CD8-positive, alpha-beta memory T cell (primary cell): ENCODE data around the gene GXYLT1. TPM values are rescaled to one million over a fixed set of nuclear protein-coding genes. Genes with fewer than 3 reads are reported as not detected.
"Not testable (repeated sequence)": the region's sequence is repeated elsewhere in the genome, so short reads cannot be mapped to it uniquely, and the experiment has no call there.

Experiments used
- CTCF ChIA-PET: fragments of 350-600 bp; sonication (Branson Sonifier 250); formaldehyde crosslinking; loops from one replicate; lab custom pipeline; 2021; ENCODE audit warnings: antibody characterized with exemption; lab: Charles Lee
- POLR2A ChIA-PET: fragments of 350-600 bp; sonication (Branson Sonifier 250); formaldehyde crosslinking; loops from one replicate; lab custom pipeline; 2021; ENCODE audit warnings: antibody characterized with exemption; lab: Charles Lee
- DNase-seq, 5 donors: peaks; one replicate each; pipeline versions ENCODE4 v3.0.0 to v3.0.0-alpha.2; 2020 to 2022; ENCODE audit warnings: mixed read lengths in 1 of 5
- H3K27ac ChIP-seq: one replicate; pipeline ENCODE4 v1.7.0; 2013; ENCODE audit warnings: low read depth, mild to moderate bottlenecking, low read length, moderate library complexity
- H3K27me3 ChIP-seq: 2 replicates; pipeline ENCODE4 v1.7.0; 2013; ENCODE audit warnings: low read length, mild to moderate bottlenecking; ENCODE audit not compliant: insufficient read depth, poor library complexity, severe bottlenecking
- H3K36me3 ChIP-seq: 2 replicates; pipeline ENCODE4 v1.7.0; 2013; ENCODE audit warnings: mild to moderate bottlenecking, low read length, moderate library complexity; ENCODE audit not compliant: insufficient read depth
- H3K4me1 ChIP-seq: 2 replicates; pipeline ENCODE4 v1.7.0; 2013; ENCODE audit warnings: mild to moderate bottlenecking, low read length, moderate library complexity; ENCODE audit not compliant: insufficient read depth
- H3K4me3 ChIP-seq: 2 replicates; pipeline ENCODE4 v1.7.0; 2013; ENCODE audit warnings: mild to moderate bottlenecking, low read length
- H3K9me3 ChIP-seq: 2 replicates; pipeline ENCODE4 v1.7.0; 2013; ENCODE audit warnings: mild to moderate bottlenecking, low read length
- H3K27ac Mint-ChIP-seq, 8 donors: one replicate each; pipeline ENCODE4 v1.8.0; 2020 to 2021; ENCODE audit warnings: mixed read lengths in 8 of 8, mild to moderate bottlenecking in 6 of 8, inconsistent platforms in 3 of 8, moderate library complexity in 3 of 8
- H3K27me3 Mint-ChIP-seq, 2 donors: one replicate each; pipeline ENCODE4 v1.8.0; 2020 to 2021; ENCODE audit warnings: mixed read lengths in 2 of 2, mild to moderate bottlenecking in 1 of 2, moderate library complexity in 1 of 2
- H3K36me3 Mint-ChIP-seq, 3 donors: one replicate each; pipeline ENCODE4 v1.8.0; 2020 to 2021; ENCODE audit warnings: mixed read lengths in 3 of 3, inconsistent platforms in 1 of 3, mild to moderate bottlenecking in 1 of 3
- H3K4me1 Mint-ChIP-seq, 3 donors: one replicate each; pipeline ENCODE4 v1.8.0; 2020 to 2021; ENCODE audit warnings: mixed read lengths in 3 of 3, inconsistent platforms in 1 of 3, mild to moderate bottlenecking in 1 of 3
- H3K4me3 Mint-ChIP-seq, 7 donors: one replicate each; pipeline ENCODE4 v1.8.0; 2020 to 2021; ENCODE audit warnings: mixed read lengths in 7 of 7, mild to moderate bottlenecking in 6 of 7, moderate library complexity in 4 of 7, inconsistent platforms in 2 of 7
- H3K9me3 Mint-ChIP-seq, 5 donors: one replicate each; pipeline ENCODE4 v1.8.0; 2020 to 2022; ENCODE audit warnings: mixed read lengths in 5 of 5, mild to moderate bottlenecking in 3 of 5, moderate library complexity in 2 of 5, inconsistent platforms in 1 of 5
- polyA plus RNA-seq: library from polyadenylated mRNA; unstranded; fragments of 300-500 nt; fragmentation: Illumina TruSeq; gene quantifications from one replicate; pipeline ENCODE4 v1.2.3, GENCODE V29; 2021
- total RNA-seq, 2 experiments: library from RNA; stranded (reverse); gene quantifications; one replicate each; pipeline ENCODE4 v1.2.3, GENCODE V29; 2021

Gene GXYLT1, protein sequence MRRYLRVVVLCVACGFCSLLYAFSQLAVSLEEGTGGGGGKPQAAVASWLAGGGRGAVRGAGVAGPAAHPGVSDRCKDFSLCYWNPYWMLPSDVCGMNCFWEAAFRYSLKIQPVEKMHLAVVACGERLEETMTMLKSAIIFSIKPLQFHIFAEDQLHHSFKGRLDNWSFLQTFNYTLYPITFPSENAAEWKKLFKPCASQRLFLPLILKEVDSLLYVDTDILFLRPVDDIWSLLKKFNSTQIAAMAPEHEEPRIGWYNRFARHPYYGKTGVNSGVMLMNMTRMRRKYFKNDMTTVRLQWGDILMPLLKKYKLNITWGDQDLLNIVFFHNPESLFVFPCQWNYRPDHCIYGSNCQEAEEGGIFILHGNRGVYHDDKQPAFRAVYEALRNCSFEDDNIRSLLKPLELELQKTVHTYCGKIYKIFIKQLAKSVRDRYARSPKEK
- total RNA-seq (10 to 100 TPM; 11.6 to 13.2 TPM), polyA plus RNA-seq (2.8 TPM)

DNA sequence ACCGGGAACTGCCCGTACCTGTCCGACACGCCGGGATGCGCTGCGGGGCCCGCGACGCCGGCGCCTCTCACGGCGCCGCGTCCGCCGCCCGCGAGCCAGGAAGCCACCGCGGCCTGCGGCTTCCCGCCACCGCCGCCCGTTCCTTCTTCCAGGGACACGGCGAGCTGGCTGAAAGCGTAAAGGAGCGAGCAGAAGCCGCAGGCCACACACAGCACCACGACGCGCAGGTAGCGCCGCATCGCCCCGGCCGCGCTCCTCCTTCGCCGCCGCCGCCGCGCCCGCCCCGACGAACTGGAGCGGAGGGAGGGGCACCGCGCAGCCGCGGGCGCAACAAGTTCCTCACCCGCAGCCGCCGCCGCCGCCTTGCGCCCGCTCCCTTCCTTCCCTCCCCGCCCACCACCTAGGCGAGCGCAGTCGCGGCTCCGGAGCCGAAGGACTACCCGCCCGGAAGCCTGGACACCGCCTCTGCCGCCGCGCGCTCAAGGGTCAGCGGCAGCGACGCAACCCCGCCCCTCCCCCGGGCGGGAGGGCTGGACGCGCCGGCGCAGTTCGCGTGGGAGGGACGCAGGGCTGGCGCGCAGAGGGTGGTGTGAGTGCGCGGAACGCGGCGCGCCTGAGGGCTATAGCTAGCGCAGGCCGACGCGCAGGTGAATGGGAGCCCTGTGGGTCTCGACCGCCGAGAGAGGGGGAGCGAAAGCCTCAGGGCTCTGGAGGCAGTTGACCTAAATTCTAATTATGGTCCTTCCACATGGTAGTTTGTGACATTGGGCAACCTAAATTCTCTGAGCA is at the start of gene GXYLT1:
TSS of gene GXYLT1 (minus strand) at position 467 of the 789 bp plus-strand sequence. CDS start at position 239, 228 bp downstream.
- H3K27me3 Mint-ChIP-seq = no peaks in the 10 kb centered on the region
- peaks cover 44 to 55% (median 53%) of the 10 kb centered on the region in 3 donors for H3K4me1 Mint-ChIP-seq
- H3K27ac Mint-ChIP-seq = peak within 1 kb of the TSS; percentile 84 to 97 (median 93)
- H3K9me3 Mint-ChIP-seq = no peaks in the 10 kb centered on the region
- peak within 1 kb of the TSS; percentile 89 to 99 (median 96) for H3K4me3 Mint-ChIP-seq
- no peaks in the 10 kb centered on the region for H3K27me3 ChIP-seq
- H3K36me3 Mint-ChIP-seq = peaks cover 0 to 6% (median 0%) of the 10 kb centered on the region in 3 donors
- ChIA-PET POLR2A (interaction anchor here (0.7 to 1.8 kb wide), 4 partner anchors 14 to 94 kb away, joined by 3 to 10 read pairs (median 4); partner anchors contain the start of gene YAF2), CTCF (interaction anchor here (1.0 to 1.3 kb wide), 2 partner anchors 19 to 187 kb away, joined by 3 to 4 read pairs; no protein-coding TSS in a partner anchor)
- peaks cover 28% of the 10 kb centered on the region for H3K4me1 ChIP-seq
- H3K36me3 ChIP-seq = no peaks in the 10 kb centered on the region
- H3K27ac ChIP-seq = peak within 1 kb of the TSS; percentile 32
- no peaks in the 10 kb centered on the region for H3K9me3 ChIP-seq
- DNase-seq = peak; percentile 70 to 81 (median 75)
- peak within 1 kb of the TSS; percentile 71 for H3K4me3 ChIP-seq

DNA sequence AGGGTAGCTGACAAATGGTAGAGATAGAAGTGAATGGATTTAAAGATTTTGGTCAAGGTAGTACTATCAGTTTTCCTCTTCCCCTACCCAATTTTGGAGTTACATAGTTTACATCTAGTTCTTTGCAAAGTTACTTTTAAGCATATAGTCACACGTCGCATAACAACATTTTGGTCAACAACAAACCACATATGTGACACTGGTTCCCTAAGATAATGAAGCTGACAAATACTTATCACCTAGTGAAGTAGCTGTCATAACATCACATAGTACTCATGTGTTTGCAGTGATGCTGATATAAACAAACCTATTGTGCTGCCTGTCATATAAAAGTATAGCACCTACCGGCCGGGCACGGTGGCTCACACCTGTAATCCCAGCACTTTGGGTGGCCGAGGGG is 48.0 kb upstream of the GXYLT1 start:
- Mint-ChIP-seq H3K9me3 (no peaks in the 10 kb centered on the region), H3K4me1 (peaks cover 3 to 27% (median 18%) of the 10 kb centered on the region in 3 donors), H3K36me3 (peaks cover 1 to 52% (median 3%) of the 10 kb centered on the region in 3 donors), H3K27ac (no peak overlapping the region), H3K4me3 (no peak overlapping the region), H3K27me3 (no peaks in the 10 kb centered on the region)
- H3K9me3 ChIP-seq = no peaks in the 10 kb centered on the region
- H3K27ac ChIP-seq = no peak overlapping the region
- no peaks in the 10 kb centered on the region for H3K36me3 ChIP-seq
- no peaks in the 10 kb centered on the region for H3K27me3 ChIP-seq
- ChIA-PET CTCF (interaction anchor here (1.2 to 1.9 kb wide), 2 partner anchors 9 to 15 kb away, joined by 4 to 5 read pairs; no protein-coding TSS in a partner anchor), POLR2A (no interaction called here)
- H3K4me3 ChIP-seq = no peak overlapping the region
- no peaks in the 10 kb centered on the region for H3K4me1 ChIP-seq
- no peak for DNase-seq

DNA sequence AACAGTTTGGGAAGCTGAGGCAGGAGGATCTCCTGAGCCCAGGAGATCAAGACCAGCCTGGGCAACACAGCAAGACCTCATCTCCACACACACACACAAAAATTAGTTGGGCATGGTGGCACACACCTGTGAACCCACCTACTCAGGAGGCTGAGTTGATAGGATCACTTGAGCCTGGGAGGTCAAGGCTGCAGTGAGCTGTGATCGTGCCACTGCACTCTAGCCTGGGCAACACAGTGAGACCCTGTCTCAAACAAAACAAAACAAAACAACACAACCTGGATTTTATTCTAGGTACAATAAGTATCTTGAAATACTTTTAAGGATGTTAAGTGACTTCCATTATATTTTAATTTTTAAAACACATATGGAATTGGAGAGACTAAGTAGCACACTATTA is 47.6 kb upstream of the GXYLT1 start:
- Histone ChIP-seq H3K4me1 (no peaks in the 10 kb centered on the region), H3K27me3 (no peaks in the 10 kb centered on the region), H3K4me3 (no peak overlapping the region), H3K9me3 (no peaks in the 10 kb centered on the region), H3K27ac (no peak overlapping the region), H3K36me3 (no peaks in the 10 kb centered on the region)
- Mint-ChIP-seq H3K9me3 (no peaks in the 10 kb centered on the region), H3K4me3 (no peak overlapping the region), H3K36me3 (peaks cover 1 to 51% (median 3%) of the 10 kb centered on the region in 3 donors), H3K27me3 (no peaks in the 10 kb centered on the region), H3K4me1 (peaks cover 3 to 25% (median 18%) of the 10 kb centered on the region in 3 donors), H3K27ac (peak overlapping the region in 2 of 8 donors; percentile 21 to 37)
- ChIA-PET POLR2A (no interaction called here), CTCF (interaction anchor here (1.2 to 1.9 kb wide), 2 partner anchors 9 to 16 kb away, joined by 4 to 5 read pairs; no protein-coding TSS in a partner anchor)
- DNase-seq = no peak

DNA sequence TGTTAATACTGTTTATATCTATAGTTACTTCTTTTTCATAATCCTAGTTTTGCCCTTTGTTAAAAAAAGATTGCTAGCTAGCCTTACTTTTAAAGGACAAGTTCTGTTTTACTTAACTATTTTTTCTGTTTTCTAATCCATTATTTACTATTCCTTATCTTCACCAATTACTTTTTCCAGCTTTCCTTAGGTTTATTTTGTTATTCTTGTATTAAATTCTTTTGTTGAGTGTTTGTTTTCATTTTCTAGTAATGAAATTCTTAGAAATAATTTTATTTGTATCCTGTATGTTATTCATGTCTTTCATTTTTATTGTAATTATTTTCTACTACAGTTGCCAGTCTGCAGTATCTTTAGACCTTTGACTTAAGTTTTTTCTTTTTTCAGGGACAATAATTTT is 45.7 kb upstream of the GXYLT1 start:
- Histone ChIP-seq H3K27ac (no peak overlapping the region), H3K36me3 (no peaks in the 10 kb centered on the region), H3K4me3 (no peak overlapping the region), H3K27me3 (no peaks in the 10 kb centered on the region), H3K9me3 (no peaks in the 10 kb centered on the region), H3K4me1 (no peaks in the 10 kb centered on the region)
- ChIA-PET POLR2A (no interaction called here), CTCF (no interaction called here)
- H3K27ac Mint-ChIP-seq = peak overlapping the region in 1 of 8 donors; percentile 96
- H3K9me3 Mint-ChIP-seq = no peaks in the 10 kb centered on the region
- no peak overlapping the region for H3K4me3 Mint-ChIP-seq
- H3K36me3 Mint-ChIP-seq = peaks cover 0 to 42% (median under 1%) of the 10 kb centered on the region in 3 donors
- H3K4me1 Mint-ChIP-seq = peaks cover 0 to 22% (median 15%) of the 10 kb centered on the region in 3 donors
- no peaks in the 10 kb centered on the region for H3K27me3 Mint-ChIP-seq
- no peak for DNase-seq

DNA sequence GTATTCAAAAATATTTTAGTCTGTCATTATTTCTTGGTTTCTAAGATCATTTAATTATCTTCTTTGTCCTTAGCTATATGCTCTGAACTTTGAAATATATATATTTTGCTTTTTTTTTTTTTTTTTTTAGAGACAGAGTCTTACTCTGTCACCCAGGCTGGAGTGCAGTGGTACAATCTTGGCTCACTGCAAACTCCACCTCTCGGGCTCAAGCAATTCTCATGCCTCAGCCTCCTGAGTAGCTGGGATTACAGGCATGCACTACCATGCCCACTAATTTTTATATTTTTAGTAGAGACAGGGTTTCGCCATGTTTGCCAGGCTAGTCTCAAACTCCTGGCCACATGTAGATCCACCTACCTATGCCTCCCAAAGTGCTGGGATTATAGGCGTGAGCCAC is 43.6 kb upstream of the GXYLT1 start:
- H3K36me3 ChIP-seq, H3K4me3 Mint-ChIP-seq, H3K27me3 ChIP-seq, H3K27ac Mint-ChIP-seq, H3K9me3 Mint-ChIP-seq, H3K27me3 Mint-ChIP-seq, H3K4me3 ChIP-seq, H3K4me1 ChIP-seq, H3K9me3 ChIP-seq, H3K27ac ChIP-seq, POLR2A ChIA-PET, DNase-seq: not testable (repeated sequence)
- CTCF ChIA-PET = interaction anchor here (1.0 kb wide), 1 partner anchor 17 kb away, joined by 3 read pairs; no protein-coding TSS in a partner anchor
- Mint-ChIP-seq H3K4me1 (peaks cover 13 to 32% (median 13%) of the 10 kb centered on the region in 3 donors), H3K36me3 (peaks cover 3 to 38% (median 5%) of the 10 kb centered on the region in 3 donors)

DNA sequence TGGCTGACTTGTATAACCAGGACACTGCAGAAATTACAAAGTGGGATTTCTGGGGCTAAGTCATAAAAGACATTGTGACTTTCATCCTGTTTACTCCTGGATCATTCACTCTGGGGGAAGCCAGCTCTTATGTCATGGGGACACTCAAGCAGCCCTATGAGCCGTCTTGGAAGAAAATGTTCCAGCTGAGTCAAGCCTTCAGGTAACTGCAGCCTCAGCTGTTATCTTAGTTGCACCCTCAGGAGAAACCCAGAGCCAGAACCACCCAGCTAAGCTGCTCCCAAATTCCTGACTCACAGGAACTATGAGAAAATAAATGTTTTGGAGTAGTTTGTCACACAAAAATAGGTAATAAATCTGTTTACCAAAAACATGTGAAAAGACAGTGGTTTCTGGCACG is 43.1 kb upstream of the GXYLT1 start:
- Mint-ChIP-seq H3K4me3 (no peak overlapping the region), H3K27me3 (no peaks in the 10 kb centered on the region), H3K27ac (no peak overlapping the region), H3K9me3 (no peaks in the 10 kb centered on the region), H3K4me1 (peaks cover 18 to 36% (median 18%) of the 10 kb centered on the region in 3 donors), H3K36me3 (peaks cover 3 to 41% (median 10%) of the 10 kb centered on the region in 3 donors)
- Histone ChIP-seq H3K4me1 (no peaks in the 10 kb centered on the region), H3K9me3 (no peaks in the 10 kb centered on the region), H3K27me3 (no peaks in the 10 kb centered on the region), H3K36me3 (no peaks in the 10 kb centered on the region), H3K4me3 (no peak overlapping the region), H3K27ac (no peak overlapping the region)
- POLR2A ChIA-PET = no interaction called here
- CTCF ChIA-PET = interaction anchor here (1.0 kb wide), 1 partner anchor 17 kb away, joined by 3 read pairs; no protein-coding TSS in a partner anchor
- DNase-seq = no peak

DNA sequence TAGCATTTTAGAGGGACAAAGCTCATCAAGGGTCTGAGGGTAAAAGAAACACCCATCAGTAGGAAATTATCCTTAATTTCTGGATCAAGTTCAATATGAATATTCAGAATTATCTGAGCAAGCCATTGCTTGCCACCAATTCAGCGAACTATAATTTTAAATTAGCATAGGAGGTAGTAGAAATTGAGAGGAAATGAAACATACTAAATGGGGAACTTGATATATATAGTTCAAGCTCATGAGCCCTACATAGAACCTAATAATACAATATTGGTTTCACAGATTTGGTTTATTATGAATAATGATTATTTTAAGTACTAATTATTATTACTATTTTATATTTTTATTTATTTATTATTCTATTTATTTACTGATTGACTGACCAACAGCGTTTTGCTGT is 42.1 kb upstream of the GXYLT1 start:
- Mint-ChIP-seq H3K27ac (no peak overlapping the region), H3K4me3 (no peak overlapping the region), H3K27me3 (no peaks in the 10 kb centered on the region), H3K9me3 (no peaks in the 10 kb centered on the region), H3K36me3 (peaks cover 3 to 40% (median 11%) of the 10 kb centered on the region in 3 donors), H3K4me1 (peaks cover 20 to 41% (median 23%) of the 10 kb centered on the region in 3 donors)
- Histone ChIP-seq H3K27me3 (no peaks in the 10 kb centered on the region), H3K27ac (no peak overlapping the region), H3K36me3 (no peaks in the 10 kb centered on the region), H3K9me3 (no peaks in the 10 kb centered on the region), H3K4me3 (no peak overlapping the region), H3K4me1 (no peaks in the 10 kb centered on the region)
- no peak for DNase-seq
- POLR2A ChIA-PET = no interaction called here
- CTCF ChIA-PET = no interaction called here
